Endodermal cell (in vitro differentiated cells): ENCODE results near the gene FAM200A. TPM values are rescaled to one million over a fixed set of nuclear protein-coding genes. Genes with fewer than 3 reads are reported as not detected.

ENCODE experiments used
- DNase-seq: peaks from one replicate; pipeline ENCODE4 v3.0.0-alpha.2; 2017
- H3K27ac ChIP-seq: 2 replicates; pipeline ENCODE4 v1.5.1; 2013; ENCODE audit warnings: mild to moderate bottlenecking, low read depth, low read length, moderate library complexity
- H3K27me3 ChIP-seq: 2 replicates; pipeline ENCODE4 v1.6.1; 2013; ENCODE audit warnings: mild to moderate bottlenecking, low read length, moderate library complexity; ENCODE audit not compliant: insufficient read depth, control insufficient read depth, poor library complexity, severe bottlenecking
- H3K36me3 ChIP-seq: 2 replicates; pipeline ENCODE4 v1.7.0; 2013; ENCODE audit warnings: mild to moderate bottlenecking, low read length, moderate library complexity; ENCODE audit not compliant: control insufficient read depth, insufficient read depth
- H3K4me1 ChIP-seq: one replicate; pipeline ENCODE4 v1.7.0; 2013; ENCODE audit warnings: low read length; ENCODE audit not compliant: control insufficient read depth, insufficient read depth
- H3K4me3 ChIP-seq: 2 replicates; pipeline ENCODE4 v1.5.1; 2013; ENCODE audit warnings: mild to moderate bottlenecking, low read length, moderate library complexity
- H3K9ac ChIP-seq: 2 replicates; pipeline ENCODE4 v1.6.1; 2013; ENCODE audit warnings: mild to moderate bottlenecking, low read length, moderate library complexity; ENCODE audit not compliant: poor library complexity, severe bottlenecking; ENCODE audit errors: extremely low read depth
- H3K9me3 ChIP-seq: 2 replicates; pipeline ENCODE4 v1.6.1; 2013; ENCODE audit warnings: mild to moderate bottlenecking, low read length, moderate library complexity; ENCODE audit not compliant: control insufficient read depth
- H3K27ac Mint-ChIP-seq: 2 replicates; pipeline ENCODE4 v1.8.0; 2020; ENCODE audit warnings: mixed read lengths
- H3K27me3 Mint-ChIP-seq: 2 replicates; pipeline ENCODE4 v1.8.0; 2021; ENCODE audit warnings: mild to moderate bottlenecking, mixed read lengths; ENCODE audit not compliant: insufficient read depth
- H3K36me3 Mint-ChIP-seq: 2 replicates; pipeline ENCODE4 v1.8.0; 2020; ENCODE audit warnings: low read depth, mixed read lengths
- H3K4me1 Mint-ChIP-seq: 2 replicates; pipeline ENCODE4 v1.8.0; 2020; ENCODE audit warnings: mixed read lengths
- H3K4me3 Mint-ChIP-seq: 2 replicates; pipeline ENCODE4 v1.8.0; 2020; ENCODE audit warnings: mild to moderate bottlenecking, moderate library complexity, mixed read lengths
- H3K9me3 Mint-ChIP-seq: 2 replicates; pipeline ENCODE4 v1.8.0; 2020; ENCODE audit warnings: mild to moderate bottlenecking, mixed read lengths
- WGBS, 2 experiments: methylation state at CpG; one replicate each; pipeline versions ENCODE4 v1.1.5 to v1.1.7; 2013; ENCODE audit warnings: missing lambda C conversion rate in 2 of 2, mixed read lengths in 1 of 2; ENCODE audit not compliant: insufficient coverage in 1 of 2, insufficient read length in 1 of 2; 5-methylcytosine and 5-hydroxymethylcytosine counted together
- total RNA-seq, 2 donors: library from RNA; stranded (reverse); fragmentation: NEBNext Ultra II Directional in 1 of 2; extraction: Animal tissue kit (Norgen Biotek cat#: 25700) in 1 of 2; gene quantifications; 2 replicates in 1 of 2; 3 replicates in 1 of 2; pipeline ENCODE4 v1.2.1, GENCODE V29; 2021
- TF ChIP-seq, protein P1 (sequence below): fragments of 200-600 bp; sonication (generic); conservative IDR thresholded peaks from 2 replicates; pipeline ENCODE4 v1.5.0; 2021; ENCODE audit warnings: antibody characterized with exemption, mild to moderate bottlenecking

The FAM200A gene
- total RNA-seq, 2 donors from 2014 or later = 7.7 to 8.3 TPM

DNA sequence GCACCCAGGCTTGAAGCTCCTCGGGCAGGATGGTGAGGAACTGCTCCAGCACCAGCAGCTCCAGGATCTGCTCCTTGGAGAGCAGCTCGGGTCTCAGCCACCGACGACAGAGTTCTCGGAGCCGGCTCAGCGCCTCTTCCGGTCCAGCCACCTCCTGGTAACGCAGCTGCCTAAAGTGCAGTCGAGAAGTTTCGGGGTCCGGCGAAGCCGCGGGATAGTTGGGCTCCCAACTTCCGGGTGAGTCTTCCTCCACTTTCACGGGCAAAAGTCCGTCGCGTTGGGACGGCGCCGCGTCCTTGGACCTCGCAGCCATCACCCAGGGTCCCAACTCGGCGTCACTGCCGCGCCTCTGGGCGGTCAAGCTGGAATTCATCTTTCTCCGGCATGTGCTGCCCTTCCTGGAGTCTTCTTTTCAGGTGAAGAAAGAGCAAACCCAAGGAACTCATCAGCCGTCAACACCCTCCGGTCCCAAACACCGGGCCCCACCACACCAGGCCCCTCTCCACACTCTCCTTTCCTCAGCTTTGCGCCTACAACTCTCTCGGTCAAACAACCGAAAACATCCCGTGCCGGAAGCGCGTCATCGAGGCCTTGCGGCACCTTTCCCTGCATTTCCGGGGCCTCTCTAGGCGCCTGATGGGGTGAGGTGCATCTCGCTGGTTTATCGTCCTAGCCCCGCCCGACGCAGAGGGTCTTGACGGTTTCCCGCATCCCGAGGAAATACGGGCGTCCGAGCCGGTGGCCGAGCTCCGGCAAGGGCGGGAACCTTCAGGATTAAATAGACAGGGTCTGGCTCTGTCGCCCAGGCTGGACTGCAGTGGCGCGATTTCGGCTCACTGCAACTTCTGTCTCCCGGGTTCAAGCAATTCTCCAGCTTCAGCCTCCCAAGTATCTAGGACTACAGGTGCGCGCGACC lies 51.9 kb downstream of the FAM200A start, which contains the start of gene ZNF394:
Gene ZNF394, minus strand, starts transcription at position 561 of the 916 bp plus-strand sequence. Its CDS starts 188 bp downstream, at position 373.
- TF ChIP-seq, protein P1, sequence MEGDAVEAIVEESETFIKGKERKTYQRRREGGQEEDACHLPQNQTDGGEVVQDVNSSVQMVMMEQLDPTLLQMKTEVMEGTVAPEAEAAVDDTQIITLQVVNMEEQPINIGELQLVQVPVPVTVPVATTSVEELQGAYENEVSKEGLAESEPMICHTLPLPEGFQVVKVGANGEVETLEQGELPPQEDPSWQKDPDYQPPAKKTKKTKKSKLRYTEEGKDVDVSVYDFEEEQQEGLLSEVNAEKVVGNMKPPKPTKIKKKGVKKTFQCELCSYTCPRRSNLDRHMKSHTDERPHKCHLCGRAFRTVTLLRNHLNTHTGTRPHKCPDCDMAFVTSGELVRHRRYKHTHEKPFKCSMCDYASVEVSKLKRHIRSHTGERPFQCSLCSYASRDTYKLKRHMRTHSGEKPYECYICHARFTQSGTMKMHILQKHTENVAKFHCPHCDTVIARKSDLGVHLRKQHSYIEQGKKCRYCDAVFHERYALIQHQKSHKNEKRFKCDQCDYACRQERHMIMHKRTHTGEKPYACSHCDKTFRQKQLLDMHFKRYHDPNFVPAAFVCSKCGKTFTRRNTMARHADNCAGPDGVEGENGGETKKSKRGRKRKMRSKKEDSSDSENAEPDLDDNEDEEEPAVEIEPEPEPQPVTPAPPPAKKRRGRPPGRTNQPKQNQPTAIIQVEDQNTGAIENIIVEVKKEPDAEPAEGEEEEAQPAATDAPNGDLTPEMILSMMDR = peak; percentile 21
- WGBS, 2 experiments = 0 to 1% methylated on average over 38 to 68 of the region's 68 CpGs
- H3K4me3 ChIP-seq = peak within 1 kb of the TSS; percentile 98

DNA sequence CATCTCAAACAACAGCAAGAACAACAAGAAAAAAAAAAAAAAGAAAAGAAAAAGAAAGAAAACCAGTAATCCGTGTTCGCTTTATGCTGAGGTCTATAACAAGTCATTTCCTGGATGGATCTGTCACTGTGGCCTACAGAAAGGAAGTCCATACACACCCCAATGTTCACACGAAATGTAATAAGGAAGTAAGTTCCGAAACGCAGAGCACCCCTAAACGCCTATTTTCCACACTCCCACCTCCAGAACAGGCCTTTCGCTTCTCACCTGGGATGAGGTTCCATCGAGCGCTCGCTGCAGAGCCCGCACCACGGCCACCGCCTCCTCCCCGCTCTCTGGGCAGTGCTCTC lies 52.6 kb downstream of the FAM200A start:
- peak overlapping the region; percentile 77 for H3K27ac ChIP-seq
- Mint-ChIP-seq H3K36me3 (peaks cover 37% of the 10 kb centered on the region), H3K4me3 (peak overlapping the region; percentile 97), H3K27me3 (no peaks in the 10 kb centered on the region), H3K9me3 (peaks cover 21% of the 10 kb centered on the region), H3K4me1 (peaks cover 16% of the 10 kb centered on the region), H3K27ac (peak overlapping the region; percentile 99)
- peak overlapping the region; percentile 98 for H3K4me3 ChIP-seq
- H3K27me3 ChIP-seq = no peaks in the 10 kb centered on the region
- H3K4me1 ChIP-seq = no peaks in the 10 kb centered on the region
- peaks cover 19% of the 10 kb centered on the region for H3K36me3 ChIP-seq
- 1 to 3% methylated on average over 11 to 14 of the region's 14 CpGs for WGBS, 2 experiments
- H3K9me3 ChIP-seq = peaks cover 11% of the 10 kb centered on the region
- no peak for DNase-seq
- peak overlapping the region; percentile 71 for H3K9ac ChIP-seq
- TF ChIP-seq, protein P1 = no peak

More for the DNA sequence above, 51.9 kb downstream of the FAM200A start, which contains the start of gene ZNF394:
- Histone ChIP-seq H3K27ac (peak within 1 kb of the TSS; percentile 77), H3K9me3 (peaks cover 5% of the 10 kb centered on the region), H3K9ac (peak within 1 kb of the TSS; percentile 71), H3K4me1 (no peaks in the 10 kb centered on the region), H3K27me3 (no peaks in the 10 kb centered on the region), H3K36me3 (peaks cover 14% of the 10 kb centered on the region)
- Mint-ChIP-seq H3K4me1 (peaks cover 16% of the 10 kb centered on the region), H3K27me3 (no peaks in the 10 kb centered on the region), H3K9me3 (peaks cover 14% of the 10 kb centered on the region), H3K36me3 (peaks cover 31% of the 10 kb centered on the region), H3K27ac (peak within 1 kb of the TSS; percentile 99), H3K4me3 (peak within 1 kb of the TSS; percentile 97)
- peak; percentile 97 for DNase-seq

DNA sequence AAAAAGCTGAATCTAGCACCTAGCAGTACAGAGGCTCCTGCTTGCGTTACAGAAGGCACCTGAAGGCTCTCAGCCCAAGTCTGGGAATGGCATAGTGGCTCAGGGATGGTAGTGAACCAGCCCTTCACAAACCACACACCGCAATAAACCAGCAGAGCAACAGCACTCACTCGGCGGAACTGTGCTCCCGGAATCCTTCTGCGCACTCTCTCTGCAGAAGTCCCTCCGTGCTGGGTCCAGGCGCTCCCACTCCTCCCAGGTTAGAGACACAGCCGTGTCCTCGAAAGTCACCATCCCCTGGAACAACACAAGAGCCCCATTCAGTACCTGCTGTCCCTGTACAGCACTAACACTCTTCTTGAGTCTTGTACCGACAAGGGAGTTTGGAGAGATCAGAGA lies 53.4 kb downstream of the FAM200A start:
- Mint-ChIP-seq H3K4me1 (peaks cover 16% of the 10 kb centered on the region), H3K27me3 (no peaks in the 10 kb centered on the region)

More for the DNA sequence above, 53.4 kb downstream of the FAM200A start:
- Histone ChIP-seq H3K36me3 (peaks cover 27% of the 10 kb centered on the region), H3K9ac (peak overlapping the region; percentile 71), H3K27me3 (no peaks in the 10 kb centered on the region), H3K4me1 (no peaks in the 10 kb centered on the region), H3K4me3 (peak overlapping the region; percentile 98), H3K9me3 (peaks cover 19% of the 10 kb centered on the region), H3K27ac (no peak overlapping the region)
- Mint-ChIP-seq H3K27ac (peak overlapping the region; percentile 41), H3K4me3 (peak overlapping the region; percentile 97), H3K9me3 (peaks cover 29% of the 10 kb centered on the region), H3K36me3 (peaks cover 45% of the 10 kb centered on the region)
- WGBS, 2 experiments = 73 to 100% methylated on average over 1 to 11 of the region's 11 CpGs
- no peak for DNase-seq
- TF ChIP-seq, protein P1 = no peak
